Measurements from ENCODE around the gene SYF2.
A peak's percentile ranks its signal among the peaks of the same experiment; 100 is the strongest.
"Not testable (repeated sequence)": the region's sequence is repeated elsewhere in the genome, so short reads cannot be mapped to it uniquely, and the experiment has no call there.

Gene SYF2

DNA sequence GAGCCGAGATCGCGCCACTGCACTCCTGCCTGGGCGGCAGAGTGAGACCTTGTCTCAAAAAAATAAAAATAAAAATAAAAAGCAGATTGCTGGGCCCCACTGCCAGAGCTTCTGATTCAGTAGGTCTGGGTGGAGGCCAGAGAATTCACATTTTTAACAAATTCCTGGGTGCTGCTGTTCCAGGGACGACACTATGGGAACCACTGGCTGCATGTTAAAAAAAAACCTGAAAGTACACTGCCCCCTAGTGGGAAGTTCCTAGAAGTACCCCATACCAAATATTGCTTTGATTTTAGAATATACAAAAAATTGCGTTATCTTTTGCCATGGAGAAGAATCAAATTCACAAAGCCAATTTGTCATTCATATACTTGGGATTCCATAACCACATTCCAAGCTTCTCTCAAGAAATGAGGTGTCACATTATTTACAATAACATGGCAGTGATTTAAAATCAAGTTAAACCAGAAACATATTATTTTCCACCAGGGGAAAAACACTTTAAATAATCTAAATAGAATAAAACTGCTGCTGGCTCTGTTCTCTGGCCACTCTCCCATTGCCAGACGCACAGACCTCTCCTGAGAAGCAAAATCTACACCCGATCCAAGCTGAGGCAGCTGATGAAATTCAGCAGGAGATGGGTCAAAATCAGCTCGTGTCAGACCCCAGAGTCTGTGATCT lies 27.4 kb downstream of the SYF2 start:
- peak; percentile 14 for DNase-seq

DNA sequence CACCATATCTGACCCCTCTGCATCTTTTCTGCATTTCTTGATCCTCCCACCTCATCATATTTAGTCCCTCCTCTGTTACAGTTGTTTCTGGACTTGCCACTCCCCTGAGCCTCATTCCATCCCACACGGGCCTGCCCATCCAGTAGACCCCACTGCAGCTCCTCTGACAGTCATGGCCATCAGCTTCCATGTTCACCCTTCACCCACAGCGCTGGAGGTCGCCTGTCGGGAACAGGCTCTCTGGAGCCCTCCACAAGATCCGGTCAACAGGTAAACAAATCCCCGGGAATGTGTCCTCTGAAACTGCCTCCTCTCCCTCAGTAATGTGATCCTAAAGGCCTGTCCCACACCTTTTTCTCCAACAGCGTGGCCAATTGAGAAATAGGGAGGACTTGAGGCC lies 31.3 kb downstream of the SYF2 start:
- DNase-seq = no peak

DNA sequence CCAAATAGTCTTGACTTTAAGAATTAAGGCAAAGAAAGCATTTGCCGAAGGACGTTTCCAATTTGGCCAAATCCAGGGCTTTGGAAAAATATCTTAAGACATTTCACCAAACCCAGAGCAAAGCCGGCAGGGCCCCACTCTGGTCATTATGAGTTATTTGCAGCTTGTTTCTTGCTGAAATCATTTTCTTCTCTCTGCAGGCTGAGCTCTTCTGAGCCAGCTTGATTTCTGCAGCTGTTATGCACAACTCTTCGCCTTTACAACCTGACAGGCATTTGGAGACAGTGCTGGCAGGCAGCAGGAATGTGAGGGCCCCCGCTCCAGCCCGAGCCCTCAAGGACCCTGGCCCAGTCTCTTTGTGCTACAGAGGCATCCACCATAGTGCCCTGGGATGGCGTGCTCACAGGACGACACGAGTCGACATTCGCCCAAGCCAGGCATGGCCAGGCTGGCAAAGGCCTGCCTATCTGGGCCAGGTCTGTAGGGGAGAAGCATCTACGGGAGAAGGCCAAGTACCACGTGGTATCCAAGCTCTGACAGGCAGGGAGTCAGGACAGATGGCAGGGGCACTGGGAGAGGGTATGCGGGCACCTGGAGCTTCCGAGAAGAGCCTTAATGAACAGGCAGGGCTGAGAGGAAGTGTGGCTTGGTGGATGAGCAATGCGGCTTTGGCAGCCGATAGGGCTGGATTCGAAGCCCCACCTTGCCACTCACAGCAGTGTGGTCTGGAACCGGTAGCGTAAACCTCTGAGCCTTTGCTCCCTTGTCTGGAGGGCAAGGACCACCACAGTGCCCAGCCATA lies 32.3 kb downstream of the SYF2 start:
- DNase-seq = no peak

DNA sequence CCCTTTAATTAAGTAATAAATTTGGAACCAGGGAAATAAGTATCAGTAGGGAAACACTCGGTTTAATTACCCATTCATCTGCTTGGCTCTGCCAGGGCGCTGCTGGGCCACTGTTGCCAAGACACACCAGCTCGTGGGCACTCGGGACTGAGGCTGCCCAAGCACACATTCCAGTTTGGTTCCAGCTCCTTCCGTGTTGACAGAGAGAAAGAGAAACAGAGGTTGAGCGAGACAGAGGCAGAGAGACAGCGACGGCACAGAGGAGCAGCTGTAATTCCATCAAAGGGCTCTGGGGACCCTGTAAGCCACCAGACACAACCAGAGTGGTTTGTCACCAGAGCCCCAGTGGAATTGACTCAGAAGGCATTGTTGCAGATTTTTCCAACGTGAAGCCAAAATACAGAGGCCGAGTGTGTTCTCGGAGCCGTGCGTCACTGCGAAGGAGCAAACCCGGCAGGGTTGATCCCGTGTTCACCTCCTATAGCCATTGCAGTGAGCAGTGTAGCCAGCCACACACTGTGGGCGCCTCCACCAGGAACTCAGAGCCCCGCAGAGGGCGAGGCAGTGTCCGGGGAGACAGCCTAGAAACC lies 33.5 kb downstream of the SYF2 start:
- peak; percentile 73 for DNase-seq

DNA sequence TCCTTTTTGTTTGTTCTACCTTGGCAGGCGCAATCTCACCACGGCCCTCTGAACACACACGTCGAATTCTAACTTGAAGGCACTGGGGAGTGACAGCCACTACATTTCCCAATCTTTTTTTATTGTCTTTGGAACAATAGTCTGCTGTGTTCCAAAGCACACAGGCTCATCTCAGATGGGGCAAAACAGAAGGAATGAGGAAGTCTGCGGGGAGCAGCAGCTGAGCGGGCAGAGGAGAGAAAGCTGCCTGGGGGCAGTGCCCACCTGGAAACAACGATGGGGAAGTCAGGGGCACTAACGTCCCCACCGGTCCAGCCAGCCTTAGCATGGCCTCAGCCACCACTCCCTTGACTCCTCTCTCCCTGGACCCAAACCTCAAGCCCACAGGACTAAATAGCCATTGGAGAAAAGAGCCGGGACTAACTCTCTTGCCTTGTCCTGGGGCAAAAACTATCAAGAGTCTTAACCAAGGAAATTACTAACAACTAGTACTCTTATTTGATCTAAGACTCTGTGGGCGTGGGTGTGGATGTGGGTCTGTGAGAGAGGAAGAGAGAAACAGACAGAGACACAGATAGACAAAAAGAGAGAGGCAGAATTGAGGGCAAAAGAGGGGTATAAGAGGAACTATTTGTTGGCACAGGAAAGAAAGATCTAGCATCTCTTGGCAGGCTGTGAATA lies 34.2 kb downstream of the SYF2 start:
- DNase-seq = no peak

DNA sequence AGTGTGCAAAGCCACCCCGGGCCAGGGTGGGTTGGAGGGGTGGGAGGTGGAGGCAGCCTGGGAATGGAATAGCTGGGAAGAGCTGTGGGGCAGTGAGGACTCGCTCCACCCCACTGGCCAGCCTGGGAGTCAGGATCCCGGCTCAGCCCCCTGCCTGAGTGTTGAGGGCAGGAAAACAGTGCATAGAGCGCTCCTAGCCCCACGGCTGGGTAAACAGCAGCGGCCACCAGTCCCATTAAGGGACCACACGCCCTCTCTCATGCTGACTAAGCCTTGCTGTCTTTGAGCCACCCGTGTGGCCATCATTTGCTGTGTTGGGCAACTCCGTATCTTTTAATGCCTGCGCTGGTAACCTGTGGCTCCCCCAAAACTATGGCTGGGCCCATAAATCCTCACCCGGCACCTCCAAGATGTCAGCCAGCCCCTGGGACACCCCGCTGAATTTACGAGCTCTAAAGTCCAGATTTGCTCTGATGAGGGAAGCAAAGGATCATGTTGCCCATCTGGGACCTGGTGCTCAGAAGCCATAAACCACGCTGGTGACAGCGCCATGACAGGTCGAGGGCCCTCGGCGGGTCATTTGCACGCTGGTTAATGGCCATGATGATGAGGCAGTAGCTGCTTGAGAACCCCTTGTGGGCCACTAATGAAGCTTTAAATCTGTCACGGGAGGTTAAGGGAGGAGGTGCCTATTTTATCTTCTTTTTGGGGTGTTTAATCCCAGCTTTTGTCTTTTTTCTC lies 34.9 kb downstream of the SYF2 start:
- DNase-seq = peak; percentile 96

DNA sequence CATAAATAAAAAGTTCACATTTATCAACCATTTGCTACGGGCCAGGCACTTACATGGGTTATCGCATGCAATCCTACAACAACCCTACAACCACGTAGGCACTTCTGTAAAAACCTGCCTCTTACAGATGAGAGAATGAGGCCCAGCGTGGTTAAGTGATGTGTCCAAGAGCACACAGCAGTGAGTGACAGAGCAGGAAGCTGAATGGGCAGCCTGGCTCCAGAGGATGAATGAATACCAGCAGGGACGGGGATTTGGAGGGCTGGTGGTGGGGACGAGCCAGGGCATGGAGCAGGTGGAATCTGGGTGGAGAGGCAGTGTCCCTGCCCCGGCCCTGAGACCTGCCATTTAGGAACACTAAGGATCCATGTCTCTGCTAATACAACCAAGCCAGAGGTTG lies 35.5 kb downstream of the SYF2 start:
- DNase-seq = no peak

DNA sequence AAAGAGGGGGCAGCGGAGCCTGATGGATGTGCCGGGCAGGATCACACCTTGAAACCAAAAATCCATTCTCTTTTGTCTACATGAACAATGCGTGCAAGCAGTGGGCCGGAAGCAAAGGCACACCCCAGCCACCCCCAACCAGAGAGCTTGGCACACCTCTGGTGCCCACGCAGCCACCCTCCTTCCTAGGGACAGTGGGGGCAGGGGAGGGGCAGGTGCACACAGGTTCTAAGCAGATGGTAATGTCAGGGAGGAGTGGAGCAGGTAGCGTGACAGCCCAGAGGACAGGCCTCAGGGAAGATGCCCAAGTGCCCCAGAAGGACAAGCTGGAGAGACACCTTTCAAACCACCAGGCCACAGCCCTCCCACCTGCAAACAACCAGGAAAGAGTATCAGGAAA lies 36.5 kb downstream of the SYF2 start:
- peak; percentile 74 for DNase-seq

DNA sequence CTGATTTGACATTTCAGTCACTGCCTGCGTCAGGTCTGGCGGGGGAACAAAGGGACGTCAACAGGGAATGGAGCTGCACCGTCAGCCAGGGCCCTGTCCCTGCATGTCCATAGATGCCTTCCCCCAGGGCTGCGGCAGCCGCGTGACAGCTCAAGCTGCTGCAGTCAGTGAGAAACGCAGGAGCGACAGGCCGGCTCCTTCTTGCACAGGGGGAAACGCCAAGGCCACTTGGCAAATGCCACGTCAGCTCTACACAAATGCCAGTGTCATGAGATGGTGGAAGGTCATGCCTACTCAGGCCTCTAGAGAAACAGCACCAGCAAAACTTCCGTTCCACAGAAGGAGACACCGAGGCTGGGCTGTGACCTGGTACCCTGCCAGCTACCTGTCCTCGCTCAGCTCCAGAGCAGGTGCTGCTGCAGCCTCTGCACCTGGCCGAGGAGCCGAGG lies 37.7 kb downstream of the SYF2 start:
- peak; percentile 64 for DNase-seq

DNA sequence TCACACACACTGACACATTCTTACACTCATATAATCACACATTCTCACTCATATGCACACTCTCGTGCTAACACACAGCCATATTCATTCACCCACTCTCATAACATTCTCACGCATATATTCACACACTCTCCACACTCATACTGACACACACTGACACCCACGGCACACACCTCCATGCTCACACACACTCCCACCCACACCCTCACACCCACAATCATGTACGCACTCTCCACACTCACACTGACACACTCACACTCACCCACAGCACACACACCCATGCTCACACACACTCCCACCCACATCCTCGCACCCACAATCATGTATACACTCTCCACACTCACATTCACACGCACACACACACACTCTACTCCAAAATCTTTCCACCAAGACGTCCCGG lies 38.2 kb downstream of the SYF2 start:
- no peak for DNase-seq

DNA sequence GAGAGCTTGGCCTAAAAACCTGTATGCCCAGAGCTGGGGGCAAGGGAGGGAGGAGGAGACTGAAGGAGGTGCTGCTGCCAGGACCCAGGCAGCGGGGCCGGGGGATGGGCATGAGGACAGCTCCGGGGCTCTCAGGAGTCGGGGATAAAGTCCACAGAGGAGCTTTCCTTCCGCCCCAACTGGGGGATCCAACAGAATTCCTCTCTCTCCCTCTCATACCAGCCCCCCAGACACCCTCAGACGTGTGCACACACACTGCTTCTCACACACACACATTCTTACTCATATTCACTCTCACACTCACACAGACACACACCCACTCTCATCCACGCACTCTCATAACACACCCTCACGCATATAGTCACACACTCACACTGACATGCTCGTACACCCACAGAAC lies 39.1 kb downstream of the SYF2 start:
- DNase-seq = no peak

DNA sequence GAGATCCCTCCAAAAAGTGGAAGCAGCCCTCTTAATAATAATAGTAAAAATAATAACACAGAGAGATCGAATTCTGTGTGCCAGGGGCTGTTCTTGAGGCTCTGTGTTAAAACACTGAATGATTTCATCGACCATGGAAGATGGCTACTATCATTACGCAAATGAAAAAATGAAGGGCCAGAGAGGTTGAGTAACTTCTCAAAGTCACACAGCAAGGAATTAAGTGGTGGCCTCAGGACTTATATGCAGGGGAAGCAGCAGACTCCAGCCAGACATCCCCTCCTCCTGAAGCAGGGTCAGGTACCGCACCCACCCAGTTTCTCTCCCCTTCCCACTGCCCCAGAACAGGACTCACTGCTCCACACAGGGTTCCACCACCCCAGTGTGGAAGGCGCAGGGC lies 40.1 kb downstream of the SYF2 start:
- no peak for DNase-seq

DNA sequence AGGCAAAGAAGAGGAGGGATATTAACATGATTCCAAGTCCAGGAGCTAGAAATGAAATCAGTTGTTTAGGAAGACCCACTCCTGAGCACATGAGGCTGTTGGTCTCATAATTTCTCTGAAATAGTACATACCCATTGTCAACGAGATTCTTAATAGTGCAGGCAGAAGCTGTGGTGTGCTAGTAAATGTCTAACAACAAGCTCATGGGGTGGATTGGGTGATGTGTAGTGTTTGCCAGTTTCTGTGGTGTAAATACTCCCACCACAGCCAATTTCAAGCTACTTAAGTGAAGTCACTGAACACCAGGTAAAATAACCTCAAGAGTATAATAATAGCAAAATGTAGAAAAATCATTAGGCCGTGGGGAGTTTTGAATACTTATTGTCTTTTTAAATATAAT lies 42.0 kb downstream of the SYF2 start:
- peak; percentile 4 for DNase-seq

DNA sequence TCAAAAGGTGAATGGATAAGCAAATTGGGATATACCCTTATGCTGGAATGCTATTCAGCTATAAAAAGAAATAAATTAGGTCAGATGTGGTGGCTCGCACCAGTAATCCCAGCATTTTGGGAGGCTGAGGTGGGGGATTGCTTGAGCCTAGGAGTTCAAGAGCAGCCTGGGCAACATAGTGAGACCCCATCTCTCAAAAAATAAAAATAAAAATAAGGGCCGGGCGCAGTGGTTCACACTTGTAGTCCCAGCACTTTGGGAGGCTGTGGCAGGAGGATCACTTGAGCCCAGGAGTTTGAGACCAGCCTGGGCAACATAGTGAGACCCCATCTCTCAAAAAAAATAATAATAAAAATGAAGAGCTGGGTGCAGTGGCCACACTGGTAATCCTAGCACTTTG lies 44.4 kb downstream of the SYF2 start:
- DNase-seq = not testable (repeated sequence)

DNA sequence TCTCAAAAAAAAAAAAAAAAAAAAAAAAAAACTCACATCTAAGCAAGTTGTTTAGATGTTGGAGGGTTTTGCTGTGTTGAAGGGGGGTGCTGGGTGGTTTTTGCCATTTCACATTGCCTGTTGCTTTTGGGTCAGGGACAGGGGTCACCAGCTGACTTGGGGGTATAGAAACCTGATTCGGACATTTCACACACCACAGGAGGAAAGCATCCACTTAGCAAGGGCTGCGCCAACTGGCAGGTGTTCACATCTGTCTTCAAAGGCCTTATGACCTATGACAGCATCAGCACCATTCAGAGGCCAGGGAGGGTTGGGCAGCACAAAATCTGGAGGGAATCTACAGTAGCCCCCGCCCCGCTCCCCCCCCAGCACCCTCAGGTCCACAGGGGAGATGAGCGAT lies 45.2 kb downstream of the SYF2 start:
- no peak for DNase-seq

DNA sequence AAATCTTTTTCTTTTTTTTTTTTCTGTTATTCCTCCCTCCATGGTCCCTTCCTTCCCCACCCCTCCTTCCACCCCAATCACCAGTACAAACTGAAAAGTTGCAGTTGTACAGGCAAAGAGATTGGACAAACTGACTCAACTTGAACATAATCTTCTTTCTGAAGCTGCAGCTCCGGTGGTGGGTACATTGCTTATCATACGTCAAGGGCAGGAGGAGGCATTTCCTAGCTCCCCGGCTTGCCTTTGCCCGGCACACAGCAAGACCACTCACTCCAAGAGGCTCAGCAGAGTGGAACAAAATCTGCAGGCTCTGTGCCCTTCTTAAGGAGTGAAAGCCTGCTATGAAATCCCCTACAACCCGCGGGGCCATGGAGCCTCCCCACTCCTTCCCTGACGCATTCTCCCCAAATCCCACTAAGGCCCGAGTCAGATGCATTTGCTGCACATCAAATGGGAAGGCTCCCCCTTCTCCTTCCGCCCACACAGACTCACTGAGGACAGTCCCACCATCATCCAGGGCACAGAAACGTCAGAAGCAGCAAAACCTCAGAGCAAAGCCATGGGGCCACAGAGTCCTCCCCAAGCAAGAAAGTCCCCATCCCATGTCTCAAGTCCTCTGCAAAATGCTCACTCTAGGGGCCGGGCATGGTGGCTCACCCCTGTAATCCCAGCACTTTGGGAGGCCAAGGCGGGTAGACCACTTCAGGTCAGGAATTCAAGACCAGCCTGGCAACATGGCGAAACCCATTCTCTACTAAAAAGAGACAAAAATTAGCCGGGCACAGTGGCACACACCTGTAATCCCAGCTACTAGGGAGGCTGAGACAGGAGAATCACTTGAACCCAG lies 45.9 kb downstream of the SYF2 start:
- DNase-seq = no peak

DNA sequence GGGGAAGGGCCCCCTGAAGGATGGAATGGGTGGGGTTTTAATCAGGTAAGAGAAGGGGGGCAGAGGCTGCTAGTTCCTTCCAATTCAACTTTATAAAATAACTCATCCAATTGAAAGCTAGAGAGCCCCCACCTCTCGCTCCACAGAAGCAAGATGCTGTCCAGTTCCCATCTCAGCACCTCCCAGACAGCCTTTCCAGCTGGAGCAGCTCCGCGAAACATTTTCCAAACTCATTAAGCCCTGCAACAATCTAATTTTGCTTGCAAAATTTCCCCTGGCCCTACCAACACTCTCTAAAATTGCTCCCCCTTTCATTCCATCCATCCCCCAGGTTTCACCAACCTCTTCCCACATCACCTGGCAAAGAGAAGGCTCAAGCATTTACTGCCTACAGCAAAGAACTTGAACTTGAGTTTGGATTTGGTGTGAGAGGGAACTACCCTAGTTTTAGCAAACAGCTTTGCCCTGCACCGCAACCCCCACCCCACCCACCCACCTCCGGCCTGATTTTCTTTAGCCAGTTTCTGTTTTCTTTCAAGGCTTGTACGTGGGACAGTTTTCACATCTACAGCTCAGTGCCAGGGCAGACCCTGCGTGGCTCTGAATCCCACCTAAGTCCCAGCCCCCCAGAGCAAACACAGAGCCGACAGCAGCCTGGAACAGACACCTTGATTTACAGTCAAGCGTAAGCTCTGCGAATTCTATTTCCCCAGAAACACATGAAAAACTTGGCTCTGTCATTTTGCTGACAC lies 46.7 kb downstream of the SYF2 start:
- no peak for DNase-seq

DNA sequence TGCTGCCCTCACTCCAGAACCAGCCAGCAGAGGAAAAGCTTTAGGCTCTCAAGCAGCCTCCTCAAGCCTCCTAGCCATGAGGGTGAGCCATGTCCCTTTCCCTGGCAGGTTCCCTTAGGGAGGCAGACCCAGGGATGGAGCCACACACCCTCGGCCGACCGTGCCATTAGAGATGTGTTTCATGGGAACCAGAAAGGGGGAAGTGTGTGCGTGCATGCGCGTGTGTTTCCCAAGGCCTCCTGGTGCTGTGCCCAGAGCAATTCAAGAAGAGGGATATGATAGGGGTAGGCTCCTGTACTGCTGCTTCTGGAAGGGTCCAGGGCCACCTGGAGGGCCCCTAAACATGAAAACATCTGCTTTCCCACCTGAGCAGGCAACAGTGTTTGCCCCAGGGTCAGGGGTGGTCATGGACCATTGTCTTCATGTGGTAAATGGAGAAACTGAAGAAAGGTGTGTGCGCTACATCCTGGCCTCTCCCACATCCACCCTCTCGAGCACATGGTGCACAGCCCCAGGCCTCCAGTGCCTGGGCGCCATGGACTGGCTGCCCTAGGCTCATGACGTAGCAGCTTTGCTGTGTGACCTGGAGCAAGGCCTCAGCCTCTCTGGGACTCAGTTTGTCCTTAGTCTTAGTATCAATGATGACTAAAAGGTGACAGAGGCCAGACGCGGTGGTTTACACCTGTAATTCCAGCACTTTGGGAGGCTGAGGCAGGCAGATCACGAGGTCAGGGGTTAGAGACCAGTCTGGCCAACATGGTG lies 48.1 kb downstream of the SYF2 start:
- no peak for DNase-seq

DNA sequence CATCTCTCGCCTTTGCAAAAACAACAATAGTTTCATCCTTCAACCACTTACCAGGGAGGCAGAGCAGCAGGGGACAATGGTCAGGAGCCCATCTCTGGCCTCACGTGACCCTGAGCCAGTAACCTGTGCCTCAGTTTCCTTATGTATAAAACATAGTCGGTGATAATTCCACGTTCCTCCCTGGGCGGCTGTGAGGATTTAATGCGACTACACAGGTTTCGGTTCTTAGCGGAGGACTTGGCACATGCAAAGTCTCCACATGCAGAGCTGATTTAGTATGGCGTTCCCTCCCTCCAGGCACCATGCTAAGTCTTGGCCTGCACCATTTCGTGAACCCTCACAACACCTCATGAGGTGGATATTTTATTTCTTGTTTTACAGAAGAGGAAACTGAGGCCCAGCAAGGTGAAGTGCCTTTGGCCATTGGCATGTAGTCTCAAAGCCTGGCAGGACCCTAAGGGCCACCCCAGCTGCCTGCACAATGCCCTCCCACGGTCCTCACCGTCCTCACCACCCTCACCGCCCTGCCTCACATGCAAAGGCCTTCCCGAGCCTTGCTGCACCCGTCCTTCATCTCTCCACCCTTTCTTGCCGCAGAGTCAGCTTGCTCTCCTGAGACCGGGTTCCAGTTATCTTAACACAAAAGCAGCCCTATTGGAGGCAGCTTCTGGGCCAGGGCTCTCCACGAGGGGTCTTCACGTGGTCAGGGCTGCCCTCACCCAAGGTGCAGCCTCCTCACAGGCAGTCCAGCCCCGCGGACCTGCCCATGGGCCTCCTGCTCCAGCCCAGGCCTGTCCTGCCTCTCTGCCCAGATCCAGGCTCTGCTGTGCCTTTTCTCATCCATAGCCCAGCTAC lies 48.9 kb downstream of the SYF2 start:
- DNase-seq = no peak

Measured in DMS79 (cell line).